ENCODE data around the gene CLDN34.
A peak's percentile ranks its signal among the peaks of the same experiment; 100 is the strongest.

Gene CLDN34, protein sequence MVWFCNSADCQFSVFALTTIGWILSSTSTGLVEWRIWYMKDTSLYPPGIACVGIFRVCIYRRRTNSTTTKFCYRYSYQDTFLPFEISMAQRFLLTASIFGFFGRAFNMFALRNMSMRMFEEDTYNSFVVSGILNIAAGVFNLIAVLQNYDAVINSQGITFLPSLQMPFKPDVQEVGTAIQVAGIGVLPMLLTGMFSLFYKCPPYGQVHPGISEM

DNA sequence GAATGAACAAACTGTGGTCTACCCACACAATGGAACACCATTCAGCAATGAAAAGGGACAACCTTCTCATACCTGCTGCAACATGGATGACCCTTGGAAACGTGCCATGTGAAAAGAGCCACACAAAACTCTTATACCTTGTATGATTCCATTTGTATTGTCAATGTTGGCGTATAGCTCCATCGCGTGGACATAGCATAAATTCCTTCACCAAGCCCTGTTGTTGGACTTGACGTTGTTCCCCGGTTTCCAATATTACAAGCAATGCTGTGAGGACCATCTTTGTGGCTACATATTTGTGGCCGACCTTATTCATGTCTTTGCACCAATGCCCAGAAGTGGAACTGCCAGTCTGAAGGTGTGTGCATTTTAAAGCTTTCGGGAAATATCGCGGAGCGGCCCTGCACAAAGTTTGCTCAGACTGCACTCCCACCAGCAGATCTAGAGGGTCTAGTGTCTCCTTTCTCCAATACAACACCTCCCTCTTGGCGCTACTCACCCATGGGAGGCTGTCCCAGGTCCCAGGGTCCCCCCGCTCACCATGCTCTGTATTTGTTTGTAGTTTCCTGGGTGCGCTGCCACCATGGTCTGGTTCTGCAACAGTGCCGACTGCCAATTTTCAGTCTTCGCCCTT is at the start of gene CLDN34:
Gene CLDN34 (plus strand): TSS at position 584 of the 634 bp plus-strand sequence. CDS start 0 bp downstream, at position 584.
- DNase-seq, result no peak

DNA sequence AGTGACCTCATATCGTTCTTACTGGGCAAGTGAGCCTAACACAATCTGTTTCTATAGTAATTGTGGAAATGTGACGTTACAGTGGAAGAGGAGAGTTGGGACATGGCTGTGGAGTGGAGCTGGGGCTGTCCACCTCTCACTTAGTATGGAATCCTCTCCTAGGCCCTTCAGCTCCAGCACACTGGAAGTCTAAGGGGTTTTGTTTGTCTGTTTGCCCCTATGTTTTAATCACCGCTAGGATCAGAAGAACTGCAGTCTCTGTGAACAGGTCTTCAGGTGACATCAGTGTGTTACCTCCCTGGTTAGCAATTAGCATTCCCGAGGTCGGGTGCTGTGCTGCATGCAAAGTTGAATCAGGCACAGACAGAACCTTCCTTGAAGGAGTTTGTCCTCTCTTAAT is 49.3 kb upstream of the CLDN34 start:
- DNase-seq, result no peak

DNA sequence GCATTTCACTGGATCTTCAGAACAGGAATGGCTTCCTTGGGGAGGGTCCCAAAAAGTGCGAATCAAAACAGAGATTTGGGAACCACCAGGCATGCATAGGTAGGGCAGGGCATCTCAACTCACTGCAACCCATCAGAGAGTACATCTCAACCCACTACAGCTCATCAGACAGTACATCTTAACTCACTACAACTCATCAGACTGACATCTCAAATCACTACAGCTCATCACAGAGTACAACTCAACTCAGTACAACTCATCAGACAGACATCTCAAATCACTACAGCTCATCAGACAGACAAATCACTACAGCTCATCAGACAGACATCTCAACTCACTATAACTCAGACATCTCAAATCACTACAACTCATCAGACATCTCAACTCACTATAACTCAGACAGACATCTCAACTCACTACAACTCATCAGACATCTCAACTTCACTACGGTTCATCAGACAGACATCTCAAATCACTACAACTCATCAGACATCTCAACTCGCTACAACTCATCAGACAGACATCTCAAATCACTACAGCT is 47.5 kb upstream of the CLDN34 start:
- no peak for DNase-seq

DNA sequence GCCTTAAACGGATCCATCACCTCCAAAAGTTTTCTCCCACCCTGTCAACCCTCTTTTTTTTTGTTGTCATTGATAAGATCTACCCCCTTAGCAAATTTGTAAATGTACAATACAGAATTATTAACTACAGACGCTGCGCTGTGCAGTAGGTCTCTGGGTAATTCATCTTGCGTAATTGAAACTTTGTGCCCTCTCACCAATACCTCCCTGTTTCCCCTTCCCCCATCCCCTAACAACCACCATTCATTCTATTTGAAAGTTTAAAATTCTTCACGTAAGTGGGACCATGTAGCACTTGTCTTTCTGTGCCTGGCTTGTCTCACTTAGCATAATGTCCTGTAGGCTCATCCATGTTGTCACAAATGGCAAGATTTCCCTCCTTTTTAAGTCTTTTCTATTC is 45.8 kb upstream of the CLDN34 start:
- no peak for DNase-seq

DNA sequence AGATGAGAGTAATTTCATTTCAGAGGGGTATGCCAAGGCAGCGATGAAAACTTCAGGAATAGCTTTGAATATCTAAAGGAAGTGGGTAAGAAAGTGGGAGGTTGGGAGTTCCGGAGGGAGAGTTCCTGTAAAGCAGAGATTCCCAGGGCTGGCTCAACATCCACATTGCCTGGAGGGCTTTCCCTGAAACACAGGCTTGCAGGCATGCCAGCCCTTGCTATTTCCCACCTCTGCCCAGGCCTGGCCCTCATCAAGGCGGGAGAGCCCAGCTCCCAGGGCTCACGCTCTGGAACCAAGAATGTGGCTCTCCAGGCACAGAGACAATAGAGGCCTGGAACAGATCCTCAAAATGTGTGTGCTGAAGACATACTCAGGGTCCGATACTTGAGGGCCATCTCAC is 43.8 kb upstream of the CLDN34 start:
- DNase-seq, result no peak

DNA sequence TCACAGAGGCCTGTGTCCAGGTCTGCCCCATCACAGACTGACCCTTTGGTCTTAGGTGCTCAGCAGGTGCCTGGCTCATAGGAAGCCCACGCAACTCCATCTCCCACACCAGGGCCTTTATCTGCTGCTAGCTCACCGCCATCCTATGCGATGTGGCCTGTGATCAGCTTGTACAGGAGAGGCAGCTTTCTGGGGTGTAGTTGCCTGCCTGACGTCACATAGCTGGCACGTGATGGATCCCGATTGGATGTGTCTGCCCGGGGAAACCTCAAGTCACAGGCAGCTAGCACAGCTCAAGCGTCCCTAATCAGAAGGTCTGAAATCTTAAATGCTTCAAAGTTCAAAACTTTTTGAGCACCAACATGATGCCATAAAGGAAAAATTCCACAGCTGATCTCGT is 41.2 kb upstream of the CLDN34 start:
- DNase-seq, result no peak

DNA sequence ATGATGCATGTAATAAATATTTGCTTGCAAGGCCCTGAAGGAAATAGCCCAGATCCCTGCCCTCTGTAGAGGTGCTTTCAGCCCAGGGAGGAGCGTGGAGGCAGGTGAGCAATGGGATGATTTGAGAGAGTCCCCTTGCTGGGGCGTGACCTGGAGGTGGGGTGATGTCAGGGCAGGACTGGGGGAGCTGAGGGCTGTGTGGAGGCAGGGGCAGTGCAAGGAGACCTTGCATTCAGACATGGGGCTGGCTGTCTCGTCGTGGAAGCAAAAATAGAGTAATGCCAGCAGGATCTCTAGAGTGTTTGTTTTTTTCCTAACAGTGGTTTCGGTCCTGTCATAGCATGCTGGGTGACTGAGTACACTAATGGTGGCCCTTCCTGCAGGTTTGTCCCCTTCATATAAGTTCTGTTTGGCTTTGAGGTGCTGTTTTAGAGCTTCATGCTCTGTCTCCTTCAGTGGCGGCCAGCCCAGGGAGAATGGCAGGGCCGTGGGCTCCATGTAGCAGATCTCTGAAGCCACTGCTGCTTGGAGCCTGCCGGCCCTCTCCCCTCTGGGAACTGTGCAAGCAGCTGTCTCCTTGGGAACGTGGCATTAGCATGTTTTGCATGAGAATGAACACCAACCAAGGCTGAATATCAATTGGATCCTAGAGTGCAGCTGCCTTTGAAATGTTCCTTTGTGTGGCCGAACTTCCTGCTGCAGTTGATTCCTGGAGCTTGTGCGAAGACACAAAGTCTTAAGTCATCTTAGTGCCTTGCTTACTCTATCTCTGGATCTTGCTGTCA is 39.3 kb upstream of the CLDN34 start:
- no peak for DNase-seq

DNA sequence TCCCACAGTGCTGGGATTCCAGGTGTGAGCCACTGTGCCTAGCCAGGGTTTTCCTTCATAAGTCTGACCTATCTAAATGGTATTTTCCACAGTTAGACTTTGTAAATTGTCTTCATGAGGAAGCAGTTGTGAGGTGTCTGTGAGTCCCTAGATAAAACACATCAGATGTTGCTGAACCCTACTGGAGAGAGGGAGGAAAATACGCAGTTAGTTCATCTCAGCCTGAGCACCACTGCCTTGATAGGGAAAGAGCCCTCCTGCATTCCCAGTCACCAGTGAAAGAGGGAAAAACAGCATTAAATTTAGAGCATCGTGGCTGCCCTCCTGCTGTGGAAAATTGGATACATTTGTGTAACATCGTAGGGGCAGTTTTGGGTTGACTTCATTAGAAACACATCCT is 31.7 kb upstream of the CLDN34 start:
- no peak for DNase-seq

DNA sequence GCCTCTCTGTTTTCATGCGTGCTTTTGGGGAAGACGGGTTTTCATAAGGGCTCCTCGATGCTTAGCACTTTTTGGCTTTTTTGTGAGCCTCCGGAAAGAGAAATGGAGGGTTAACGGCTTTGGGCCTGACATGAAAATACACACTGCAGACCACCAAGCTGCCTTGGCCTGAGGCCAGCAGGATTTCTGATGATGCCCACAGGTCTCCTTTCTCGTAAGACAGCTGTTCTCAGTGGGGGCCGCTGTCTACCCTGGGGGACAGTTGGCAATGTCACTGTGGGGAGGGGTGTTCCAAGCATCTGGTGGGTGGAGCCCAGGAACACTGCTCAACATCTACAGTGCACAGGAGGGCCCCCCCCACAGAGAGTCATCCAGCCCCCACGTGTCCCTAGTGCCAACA is 29.4 kb upstream of the CLDN34 start:
- DNase-seq, result no peak

DNA sequence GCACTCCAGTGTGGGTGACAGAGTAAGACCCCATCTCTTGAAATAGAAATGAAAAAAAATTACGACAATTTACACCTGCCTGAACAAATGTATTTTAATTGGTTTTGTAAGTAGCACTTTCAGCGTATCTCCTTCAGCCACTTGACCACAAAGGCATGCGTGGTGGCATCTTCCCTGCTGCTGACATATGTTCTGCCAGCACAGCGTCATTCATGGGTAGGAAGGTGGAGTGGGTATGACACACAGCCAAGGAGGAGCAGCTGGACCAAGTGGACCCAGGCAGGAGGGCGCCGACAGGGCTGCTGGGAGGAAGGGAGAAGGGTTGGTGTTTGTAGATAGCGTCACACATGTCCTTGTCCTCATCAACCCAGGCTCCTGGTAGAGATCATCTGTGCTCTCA is 28.6 kb upstream of the CLDN34 start:
- DNase-seq, result no peak

DNA sequence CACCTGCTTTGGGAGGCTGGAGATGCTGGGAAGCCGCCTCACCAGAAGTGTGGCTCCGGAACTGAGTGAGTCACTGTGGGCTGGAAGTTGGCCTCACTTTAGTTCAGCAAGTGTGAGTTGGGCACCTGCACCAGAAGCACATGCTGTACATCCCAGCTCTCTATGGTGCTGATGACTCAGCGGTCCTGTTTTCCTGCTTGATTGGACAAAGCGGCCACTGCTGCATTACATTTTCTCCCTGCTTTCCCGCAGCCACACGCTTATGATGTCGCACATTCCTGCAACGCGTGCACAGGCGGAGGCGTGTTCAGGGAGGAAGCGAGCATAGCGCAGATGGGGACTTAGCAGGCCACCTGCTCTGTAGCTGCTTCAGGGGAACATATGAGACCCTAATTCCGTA is 26.7 kb upstream of the CLDN34 start:
- DNase-seq, result no peak

DNA sequence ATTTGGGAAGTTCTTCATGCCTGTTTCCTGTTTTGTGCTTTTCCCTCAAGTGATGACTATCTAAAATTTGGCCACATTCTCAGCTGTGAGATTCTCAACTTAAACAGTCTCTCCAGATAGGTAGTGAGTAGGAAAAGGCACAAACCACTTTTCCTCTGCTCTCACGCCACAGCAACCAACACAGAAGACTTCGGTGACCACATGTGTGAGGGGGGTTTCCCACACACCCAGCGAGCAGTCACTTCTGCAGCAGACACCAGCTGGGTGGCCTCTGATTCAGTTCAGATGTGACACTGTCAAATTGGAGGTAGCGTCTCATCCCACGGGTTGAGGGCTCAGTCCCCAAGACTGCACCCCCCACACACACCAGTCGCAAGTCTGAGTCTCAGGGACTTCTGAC is 25.1 kb upstream of the CLDN34 start:
- DNase-seq, result peak; percentile 12

DNA sequence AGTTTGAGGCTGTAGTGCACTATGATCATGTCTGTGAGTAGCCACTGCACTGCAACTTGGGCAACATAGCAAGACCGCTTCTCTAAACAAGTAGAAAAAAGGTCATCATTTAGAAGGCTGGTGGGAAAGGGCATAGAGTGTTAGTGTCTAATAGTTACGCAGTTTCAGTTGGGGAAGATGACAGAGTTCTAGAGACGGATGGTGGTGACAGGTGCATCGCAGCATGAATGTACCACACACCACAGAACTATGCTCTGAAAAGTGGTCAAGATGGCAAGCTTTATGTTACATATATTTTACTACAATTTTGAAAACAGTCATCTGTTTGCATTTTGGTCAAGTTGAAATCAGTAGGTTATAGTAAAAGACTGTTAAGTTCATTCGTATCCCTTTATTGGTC is 23.7 kb upstream of the CLDN34 start:
- DNase-seq, result no peak

DNA sequence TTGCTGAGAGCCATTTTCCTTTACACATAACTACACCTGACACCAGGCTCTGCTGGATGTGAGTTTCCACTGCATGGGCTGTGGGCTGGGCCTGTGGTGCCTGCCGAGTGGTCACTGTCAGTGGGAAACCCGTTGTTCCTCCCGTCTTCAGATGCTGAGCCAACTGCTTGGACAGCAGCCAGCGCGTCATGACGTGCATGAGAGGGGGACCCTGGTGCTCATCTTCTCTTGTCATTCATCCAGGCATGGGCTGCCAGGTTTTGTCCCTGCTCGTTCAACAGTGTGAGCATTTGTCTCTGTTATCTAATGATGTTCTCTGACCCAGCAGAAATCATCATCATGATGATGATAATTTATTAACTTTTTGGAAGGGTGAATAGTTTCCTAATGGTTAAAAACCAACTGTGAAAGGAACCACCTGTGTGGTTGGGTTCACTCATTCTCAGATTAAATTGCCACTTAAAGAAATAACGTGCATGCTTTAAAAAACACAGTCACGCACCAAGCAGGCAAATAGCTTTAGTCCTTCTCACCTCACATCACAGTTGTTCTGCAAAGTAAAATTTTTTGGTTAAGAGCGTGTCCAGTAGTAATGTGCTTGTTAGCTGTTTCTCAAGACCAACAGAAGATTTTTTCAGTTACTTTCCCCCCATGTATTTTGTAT is 19.9 kb upstream of the CLDN34 start:
- DNase-seq, result no peak

DNA sequence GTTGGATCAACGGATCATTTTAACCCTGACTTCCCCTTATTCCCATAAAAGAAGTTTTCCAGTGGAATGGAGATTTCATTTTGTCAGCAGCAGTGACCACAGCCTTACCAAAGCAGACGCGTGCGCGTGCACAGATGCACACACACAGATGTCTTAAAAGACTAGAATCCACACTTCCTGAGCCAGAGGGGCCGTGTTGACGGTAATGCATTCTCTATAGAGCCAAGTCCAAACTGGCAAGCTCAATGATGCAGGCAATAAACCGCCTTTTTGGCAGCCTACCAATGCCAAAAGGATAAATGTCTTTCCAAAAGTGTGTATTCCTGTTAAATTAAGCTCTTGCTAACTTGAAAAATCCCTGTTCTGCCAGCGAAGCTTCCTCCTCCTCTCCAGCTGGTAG is 18.8 kb upstream of the CLDN34 start:
- no peak for DNase-seq

DNA sequence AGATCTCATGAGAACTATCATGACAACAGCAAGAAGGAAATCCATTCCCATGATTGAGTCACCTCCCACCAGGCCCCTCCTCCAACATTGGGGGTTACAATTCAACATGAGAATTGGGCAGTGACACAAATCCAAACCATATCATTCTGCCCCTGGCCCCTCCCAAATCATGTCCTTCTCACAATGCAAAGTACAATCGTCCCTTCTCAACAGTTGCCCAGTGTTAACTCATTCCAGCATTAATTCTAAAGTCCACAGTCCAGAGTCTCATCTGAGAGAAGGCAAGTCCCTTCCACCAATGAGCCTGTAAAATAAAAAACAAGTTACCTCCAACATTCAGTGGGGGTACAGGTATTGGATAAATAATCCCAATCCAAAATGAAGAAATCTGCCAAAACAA is 14.9 kb upstream of the CLDN34 start:
- DNase-seq, result no peak

DNA sequence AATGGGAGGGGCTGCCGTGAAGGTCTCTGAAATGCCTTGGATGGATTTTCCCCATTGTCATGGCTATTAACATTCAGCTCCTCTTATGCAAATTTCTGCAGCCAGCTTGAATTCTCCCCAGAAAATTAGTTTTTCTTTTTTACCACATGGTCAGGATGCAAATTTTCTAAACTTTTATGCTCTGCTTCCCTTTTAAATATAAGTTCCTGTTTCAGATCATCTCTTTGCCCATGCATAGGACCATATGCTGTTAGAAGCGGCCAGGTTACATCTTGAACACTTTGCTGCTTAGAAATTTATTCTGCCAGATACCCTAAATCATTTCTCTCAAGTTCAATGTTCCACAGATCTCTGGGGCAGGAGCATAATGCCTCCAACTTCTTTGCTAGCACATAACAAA is 13.8 kb upstream of the CLDN34 start:
- no peak for DNase-seq

DNA sequence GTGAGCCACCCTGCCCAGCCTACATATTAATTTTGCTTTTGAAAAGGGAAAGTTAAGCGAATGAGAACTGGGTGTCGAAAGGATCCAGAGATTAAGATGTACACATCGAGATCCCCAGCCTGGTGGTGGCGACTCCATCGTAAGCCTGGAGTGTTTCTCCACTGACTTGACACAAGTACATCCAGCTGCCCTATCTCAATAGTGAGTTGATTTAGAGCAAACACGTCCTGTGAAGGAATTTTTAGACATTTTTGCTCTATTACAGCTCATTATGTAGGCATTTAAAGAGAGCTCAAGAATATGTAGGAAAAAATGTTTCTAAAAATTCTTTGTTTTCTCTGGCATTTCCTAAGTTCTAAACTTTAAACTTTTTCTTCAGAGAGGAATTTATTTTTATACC is 11.7 kb upstream of the CLDN34 start:
- DNase-seq, result no peak

DNA sequence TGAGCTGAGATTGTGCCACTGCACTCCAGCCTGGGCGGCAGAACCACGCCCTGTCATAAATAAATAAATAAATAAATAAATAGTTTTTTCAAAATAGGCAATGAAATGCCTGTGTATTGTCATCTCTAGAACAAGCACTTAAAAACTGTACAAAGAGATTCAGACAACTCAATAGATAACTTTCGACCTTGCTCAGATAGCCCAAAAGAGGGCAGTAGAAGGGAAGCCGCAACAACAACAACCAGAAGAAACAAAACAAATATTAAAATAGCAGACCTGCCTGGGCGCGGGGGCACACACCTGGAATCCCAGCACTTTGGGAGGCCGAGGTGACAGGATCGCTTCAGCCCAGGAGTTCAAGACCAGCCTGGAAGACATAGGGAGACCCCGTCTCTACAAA is 9.4 kb upstream of the CLDN34 start:
- DNase-seq, result no peak

DNA sequence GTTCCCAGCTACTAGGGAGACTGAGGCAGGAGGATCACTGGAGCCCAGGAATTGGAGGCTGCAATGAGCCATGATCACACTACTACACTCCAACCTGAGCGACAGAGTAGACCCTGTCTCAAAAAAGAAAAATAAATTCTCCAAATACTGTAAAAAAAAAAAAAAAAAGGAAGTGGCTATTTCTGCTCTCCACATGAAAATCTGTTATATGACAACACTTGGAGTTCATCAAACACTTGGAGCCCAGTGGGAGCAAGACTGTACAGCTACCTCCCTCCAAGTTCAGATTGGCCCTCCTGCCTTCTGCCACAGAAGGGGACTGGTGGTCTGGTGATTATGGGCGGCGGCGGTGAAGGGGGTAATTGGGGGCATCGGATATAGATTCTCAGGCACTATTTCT is 9.0 kb upstream of the CLDN34 start:
- no peak for DNase-seq

DNA sequence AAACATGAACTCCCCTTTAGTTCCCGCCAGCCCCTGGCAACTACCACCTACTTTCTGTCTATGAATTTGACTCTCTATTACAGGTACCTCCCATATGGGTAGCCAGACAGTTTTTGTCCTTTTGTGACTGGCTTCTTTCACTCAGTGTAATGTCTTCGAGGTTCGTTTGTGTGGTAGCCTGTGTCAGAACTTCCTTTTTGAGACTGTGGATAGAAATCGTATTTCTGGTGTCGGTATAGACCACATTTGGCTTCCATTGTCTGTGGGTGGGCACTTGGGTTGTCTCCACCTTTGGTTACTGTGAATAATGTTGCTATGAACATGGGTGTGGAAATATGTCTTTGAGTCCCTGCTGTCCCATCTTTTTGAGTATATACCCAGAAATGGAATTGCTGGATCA is 5.4 kb upstream of the CLDN34 start:
- DNase-seq, result no peak

DNA sequence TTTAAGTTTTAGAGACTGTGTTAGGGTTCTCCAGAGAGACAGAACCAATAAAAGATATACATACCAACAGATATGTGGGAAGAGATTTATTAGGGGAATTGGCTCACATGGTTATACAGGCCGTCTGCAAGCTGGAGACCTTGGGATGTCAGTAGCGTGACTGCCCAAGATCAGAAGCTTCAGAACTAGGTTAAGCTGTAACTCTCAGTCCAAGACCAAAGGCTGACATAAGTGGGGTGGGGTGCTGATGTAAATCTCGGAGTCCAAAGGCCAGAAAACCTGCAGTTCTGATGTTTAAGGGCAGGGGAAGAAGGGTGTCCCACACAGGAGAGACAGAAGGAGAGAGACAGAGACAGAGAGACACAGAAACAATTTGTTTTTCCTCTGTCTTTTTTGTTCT is 10.5 kb downstream of the CLDN34 start:
- DNase-seq, result no peak

DNA sequence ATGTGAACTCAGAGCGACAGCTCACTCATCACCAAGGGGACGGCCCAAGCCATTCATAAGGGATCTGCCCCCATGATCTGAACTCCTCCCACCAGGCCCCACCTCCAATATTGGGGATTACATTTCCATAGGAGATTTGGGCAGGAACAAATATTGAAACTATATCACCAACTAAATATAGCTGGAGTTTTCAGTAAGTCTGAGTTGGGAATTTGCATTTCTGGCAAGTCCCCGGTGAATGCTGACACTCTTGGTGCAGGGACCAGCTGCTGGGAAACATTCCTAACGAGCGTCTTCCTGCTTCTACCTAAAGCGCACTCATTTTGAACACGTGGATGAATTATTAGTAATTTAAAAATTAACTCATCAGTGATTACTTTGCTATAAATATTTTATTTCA is 13.2 kb downstream of the CLDN34 start:
- DNase-seq, result no peak

DNA sequence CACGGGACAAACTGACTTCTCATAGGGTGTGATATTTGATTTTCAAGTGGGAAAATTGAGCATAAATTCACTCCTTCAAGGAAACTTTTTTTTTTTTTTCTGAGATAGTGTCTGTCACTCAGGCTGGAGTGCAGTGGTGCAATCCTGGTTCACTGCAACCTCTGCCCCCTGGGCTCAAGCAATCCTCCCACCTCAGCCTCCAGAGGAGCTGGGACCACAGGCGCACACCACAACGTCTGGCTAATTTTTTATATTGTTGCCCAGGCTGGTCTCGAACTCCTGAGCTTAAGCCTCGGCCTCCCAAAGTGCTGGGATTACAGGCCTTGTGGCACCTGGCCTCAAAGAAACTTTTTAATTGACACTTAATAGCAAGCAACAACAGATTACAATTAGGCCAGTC is 13.8 kb downstream of the CLDN34 start:
- no peak for DNase-seq
